Measurements from ENCODE around the gene MRPS9. TPM values are rescaled to one million over a fixed set of nuclear protein-coding genes. Genes with fewer than 3 reads are reported as not detected.
A peak's percentile ranks its signal among the peaks of the same experiment; 100 is the strongest.

MRPS9 gene
- total and polyA plus RNA-seq, 9 of the 15 experiments (the other 6 are each of a cell fraction or from before 2014, with no cell fraction given) = 46.2 to 143 (median 65.6) TPM

DNA sequence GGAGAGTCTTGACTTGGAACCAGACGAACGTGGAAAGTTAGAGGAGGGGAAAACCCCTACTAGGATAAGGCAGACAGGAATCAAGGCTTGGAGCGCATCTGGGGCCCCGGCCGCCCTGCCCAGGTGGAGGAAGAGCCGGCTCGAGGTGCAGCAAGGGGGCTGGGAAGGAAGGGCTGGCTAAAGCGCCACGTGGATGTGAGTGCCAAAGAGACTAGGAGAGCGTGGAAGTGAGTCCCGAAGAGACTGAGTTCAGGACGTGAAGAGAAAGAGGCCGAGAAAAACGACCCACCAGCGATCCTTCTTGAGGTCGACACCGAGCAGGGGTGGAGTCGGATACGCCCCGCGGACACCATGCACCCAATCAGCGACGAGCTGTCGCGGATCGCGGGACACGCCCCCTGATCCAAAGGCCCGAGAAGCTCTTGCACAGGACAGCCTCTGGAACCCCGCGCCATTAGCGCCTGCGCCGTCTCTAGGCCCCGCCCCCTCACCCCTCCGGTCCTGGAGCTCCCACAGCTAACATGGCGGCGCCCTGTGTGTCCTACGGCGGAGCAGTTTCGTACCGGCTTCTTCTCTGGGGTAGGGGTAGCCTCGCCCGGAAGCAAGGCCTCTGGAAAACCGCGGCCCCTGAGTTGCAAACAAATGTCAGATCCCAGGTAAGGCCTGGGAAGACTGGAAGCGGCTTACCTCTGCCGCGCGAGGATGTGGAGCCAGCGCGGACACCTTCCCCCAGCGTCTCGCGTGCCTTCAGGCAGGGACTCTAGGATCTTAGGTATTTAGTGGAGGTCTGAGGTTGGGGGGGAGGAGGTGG is at the start of gene MRPS9 (continued):
- TF ChIP-seq, protein P1, sequence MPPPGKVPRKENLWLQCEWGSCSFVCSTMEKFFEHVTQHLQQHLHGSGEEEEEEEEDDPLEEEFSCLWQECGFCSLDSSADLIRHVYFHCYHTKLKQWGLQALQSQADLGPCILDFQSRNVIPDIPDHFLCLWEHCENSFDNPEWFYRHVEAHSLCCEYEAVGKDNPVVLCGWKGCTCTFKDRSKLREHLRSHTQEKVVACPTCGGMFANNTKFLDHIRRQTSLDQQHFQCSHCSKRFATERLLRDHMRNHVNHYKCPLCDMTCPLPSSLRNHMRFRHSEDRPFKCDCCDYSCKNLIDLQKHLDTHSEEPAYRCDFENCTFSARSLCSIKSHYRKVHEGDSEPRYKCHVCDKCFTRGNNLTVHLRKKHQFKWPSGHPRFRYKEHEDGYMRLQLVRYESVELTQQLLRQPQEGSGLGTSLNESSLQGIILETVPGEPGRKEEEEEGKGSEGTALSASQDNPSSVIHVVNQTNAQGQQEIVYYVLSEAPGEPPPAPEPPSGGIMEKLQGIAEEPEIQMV (tag; conservative IDR thresholded peaks at IDR 0.05; ENCODE audit: low read depth) = no peak
- TF ChIP-seq KDM5B (IDR thresholded peaks at IDR 0.05; ENCODE audit: insufficient replicate concordance, low read depth, low read length) (peak; percentile 89), PHF20 (IDR thresholded peaks at IDR 0.05; ENCODE audit: partially characterized antibody) (peak; percentile 84), HDAC1 (IDR thresholded peaks at IDR 0.05) (peak in 1 of 2 experiments; percentile 44; a peak in 2 of 4 replicates), PTBP1 (IDR thresholded peaks at IDR 0.05; ENCODE audit: low read depth, low read length) (no peak), SP1 (CRISPR knock-in tag; IDR thresholded peaks at IDR 0.05) (peak; percentile 85), KDM4B (IDR thresholded peaks at IDR 0.05; ENCODE audit: borderline replicate concordance in 2 of 2, low read depth in 1 of 2) (0 out of 4 replicates have a peak, but pooled peaks of 1 of the 2 experiments have one; percentile 4), POLR2G (IDR thresholded peaks at IDR 0.05; ENCODE audit: low read depth, low read length) (peak; percentile 98), MYC (IDR thresholded peaks at IDR 0.05; ENCODE audit: low read depth, low read length) (0 out of 2 replicates have a peak, but pooled peaks have one; percentile 30), MYC (CRISPR knock-in tag; IDR thresholded peaks at IDR 0.05; ENCODE audit: borderline replicate concordance, low read depth) (no peak), NR2C1 (IDR thresholded peaks at IDR 0.05) (no peak), NR2C1 (tag; IDR thresholded peaks at IDR 0.05) (no peak; the same call in 1 of the 2 replicates), C11orf30 (IDR thresholded peaks at IDR 0.05; ENCODE audit: low read depth) (peak; percentile 38), PRMT5 (CRISPR knock-in tag; IDR thresholded peaks at IDR 0.05) (no peak), TOE1 (IDR thresholded peaks at IDR 0.05; ENCODE audit: borderline replicate concordance) (no peak; the same call in 1 of the 2 replicates), TOE1 (CRISPR knock-in tag; IDR thresholded peaks at IDR 0.05; ENCODE audit: borderline replicate concordance, low read depth) (no peak), ZNF217 (CRISPR knock-in tag; IDR thresholded peaks at IDR 0.05) (no peak), ZKSCAN3 (CRISPR knock-in tag; IDR thresholded peaks at IDR 0.05) (no peak), CBX5 (IDR thresholded peaks at IDR 0.05; ENCODE audit: borderline replicate concordance, low read depth) (no peak)
- TF ChIP-seq, protein P2, sequence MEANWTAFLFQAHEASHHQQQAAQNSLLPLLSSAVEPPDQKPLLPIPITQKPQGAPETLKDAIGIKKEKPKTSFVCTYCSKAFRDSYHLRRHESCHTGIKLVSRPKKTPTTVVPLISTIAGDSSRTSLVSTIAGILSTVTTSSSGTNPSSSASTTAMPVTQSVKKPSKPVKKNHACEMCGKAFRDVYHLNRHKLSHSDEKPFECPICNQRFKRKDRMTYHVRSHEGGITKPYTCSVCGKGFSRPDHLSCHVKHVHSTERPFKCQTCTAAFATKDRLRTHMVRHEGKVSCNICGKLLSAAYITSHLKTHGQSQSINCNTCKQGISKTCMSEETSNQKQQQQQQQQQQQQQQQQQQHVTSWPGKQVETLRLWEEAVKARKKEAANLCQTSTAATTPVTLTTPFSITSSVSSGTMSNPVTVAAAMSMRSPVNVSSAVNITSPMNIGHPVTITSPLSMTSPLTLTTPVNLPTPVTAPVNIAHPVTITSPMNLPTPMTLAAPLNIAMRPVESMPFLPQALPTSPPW (CRISPR knock-in tag; IDR thresholded peaks at IDR 0.05) = peak; percentile 53
- TF ChIP-seq, protein P3, sequence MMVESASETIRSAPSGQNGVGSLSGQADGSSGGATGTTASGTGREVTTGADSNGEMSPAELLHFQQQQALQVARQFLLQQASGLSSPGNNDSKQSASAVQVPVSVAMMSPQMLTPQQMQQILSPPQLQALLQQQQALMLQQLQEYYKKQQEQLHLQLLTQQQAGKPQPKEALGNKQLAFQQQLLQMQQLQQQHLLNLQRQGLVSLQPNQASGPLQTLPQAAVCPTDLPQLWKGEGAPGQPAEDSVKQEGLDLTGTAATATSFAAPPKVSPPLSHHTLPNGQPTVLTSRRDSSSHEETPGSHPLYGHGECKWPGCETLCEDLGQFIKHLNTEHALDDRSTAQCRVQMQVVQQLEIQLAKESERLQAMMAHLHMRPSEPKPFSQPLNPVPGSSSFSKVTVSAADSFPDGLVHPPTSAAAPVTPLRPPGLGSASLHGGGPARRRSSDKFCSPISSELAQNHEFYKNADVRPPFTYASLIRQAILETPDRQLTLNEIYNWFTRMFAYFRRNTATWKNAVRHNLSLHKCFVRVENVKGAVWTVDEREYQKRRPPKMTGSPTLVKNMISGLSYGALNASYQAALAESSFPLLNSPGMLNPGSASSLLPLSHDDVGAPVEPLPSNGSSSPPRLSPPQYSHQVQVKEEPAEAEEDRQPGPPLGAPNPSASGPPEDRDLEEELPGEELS (CRISPR knock-in tag; IDR thresholded peaks at IDR 0.05; ENCODE audit: borderline replicate concordance) = no peak

All from K562 (cell line).